ENCODE results near the gene GLCCI1. TPM values are rescaled to one million over a fixed set of nuclear protein-coding genes. Genes with fewer than 3 reads are reported as not detected.

GLCCI1 gene
- total and polyA plus RNA-seq, 2 donors (not counting 3 experiments of a cell fraction or from before 2014, with no cell fraction given) = 2.3 to 5.6 TPM

GRCh38 chr7:7972128-7972527 is 3.5 kb downstream of the GLCCI1 start:
- no peak for DNase-seq (ENCODE audit: low read depth, low spot score)
- H4K20me1 ChIP-seq (replicated peaks; ENCODE audit: control insufficient read depth, extremely low read depth, insufficient read depth, low read length) = no peaks in the 10 kb centered on the region
- no peaks in the 10 kb centered on the region for H3K79me2 ChIP-seq (ENCODE audit: control insufficient read depth, insufficient read depth, low read length)
- peaks cover 10% of the 10 kb centered on the region for H3K4me1 ChIP-seq (ENCODE audit: control insufficient read depth, extremely low read depth, insufficient read depth, low read length)
- BruUV-seq (replicated peaks) = no TSS peak
- TF ChIP-seq POLR2AphosphoS5 (IDR thresholded peaks at IDR 0.05; ENCODE audit: insufficient read depth, low read depth, low read length) (no peak), CTCF (IDR thresholded peaks at IDR 0.05; ENCODE audit: extremely low read depth in 1 of 2, insufficient read depth in 1 of 2, low read depth in 1 of 2, low read length in 2 of 2) (no peak), POLR2A (IDR thresholded peaks at IDR 0.05; ENCODE audit: low read depth, low read length) (no peak), GATA2 (IDR thresholded peaks at IDR 0.05; ENCODE audit: insufficient read depth, insufficient read length, low read depth, low read length) (no peak), JUN (IDR thresholded peaks at IDR 0.05; ENCODE audit: borderline replicate concordance, insufficient read depth, insufficient read length, low read depth) (no peak)
- dilution Hi-C loops (cut with MboI; ENCODE audit: extremely low pct_ligation_motif_present, low sequenced_read_pairs) (no loop called here), intact Hi-C loops (cut with micrococcal nuclease) (loop anchor here (5.0 kb wide), 1 partner anchor 275 kb away; no protein-coding TSS in a partner anchor)
- FAIRE-seq = no peak
- no peak overlapping the region for H3K4me2 ChIP-seq (ENCODE audit: insufficient read depth, low read length)
- H3K36me3 ChIP-seq (ENCODE audit: control insufficient read depth in 2 of 2, extremely low read depth in 1 of 2, insufficient read depth in 2 of 2, low read length in 2 of 2) = no peaks in the 10 kb centered on the region
- H3K27me3 ChIP-seq (ENCODE audit: control insufficient read depth in 2 of 2, insufficient read depth in 2 of 2, low read length in 2 of 2) = no peaks in the 10 kb centered on the region
- H3K4me3 ChIP-seq (replicated peaks in 1 of 3; ENCODE audit: insufficient read depth in 1 of 3, low read depth in 1 of 3, low read length in 3 of 3) = no peak overlapping the region
- ChIA-PET POLR2A (no interaction called here), CTCF (interaction anchor here (1.2 kb wide), 1 partner anchor 218 kb away, joined by 4 read pairs; no protein-coding TSS in a partner anchor)
- H3K9me3 ChIP-seq (replicated peaks; ENCODE audit: control insufficient read depth, insufficient read depth, low read length) = no peaks in the 10 kb centered on the region
- no peak overlapping the region for H3K9ac ChIP-seq (replicated peaks; ENCODE audit: extremely low read depth, insufficient read depth, low read length)
- H2AFZ ChIP-seq (ENCODE audit: low read depth, low read length) = no peak overlapping the region
- H3K27ac ChIP-seq (ENCODE audit: insufficient read depth, low read depth, low read length) = no peak overlapping the region
- no peaks in the 10 kb centered on the region for H3K9me1 ChIP-seq (replicated peaks; ENCODE audit: control insufficient read depth, extremely low read depth, insufficient read depth, low read length)
